HCT116 (cell line): Measurements from ENCODE around the gene SIAH2. TPM values are rescaled to one million over a fixed set of nuclear protein-coding genes. Genes with fewer than 3 reads are reported as not detected.

Source experiments
- ATAC-seq: fragments of 200-7000 bp; cut with Tn5 transposase; 2 replicates; pipeline ENCODE4 v1.9.1; 2020; ENCODE audit warnings: mild to moderate bottlenecking, moderate library complexity
- BruUV-seq: library from RNA; stranded (reverse); fragments of 400-500 nt; replicated peaks from 2 replicates; lab custom pipeline; 2021; lab: Mats Ljungman, UMichigan
- CTCF ChIA-PET: fragments of 300-600 bp; sonication (Branson Sonifier 250); formaldehyde crosslinking; loops from one replicate; lab custom pipeline; 2021; ENCODE audit warnings: antibody characterized with exemption; lab: Charles Lee
- POLR2A ChIA-PET: fragments of 300-600, 350-600 bp; sonication (Branson Sonifier 250); formaldehyde crosslinking; loops from one replicate; lab custom pipeline; 2021; ENCODE audit warnings: antibody characterized with exemption; lab: Charles Lee
- RAD21 ChIA-PET, 2 experiments: fragments of 300-600 bp; sonication (Branson Sonifier 250); formaldehyde crosslinking; loops; one replicate each; lab custom pipeline; 2023; ENCODE audit warnings: low total read pairs in 2 of 2; ENCODE audit not compliant: uncharacterized antibody in 2 of 2, unreplicated experiment in 2 of 2, low non-redundant PET in 1 of 2; lab: Charles Lee
- DNase-seq: peaks from one replicate; pipeline ENCODE4 v3.0.0-alpha.2; 2010; ENCODE audit warnings: low read depth, low spot score
- H2AFZ ChIP-seq: fragments of 200-600 bp; shearing (Covaris generic), sonication (generic); 2 replicates; pipeline ENCODE4 v1.6.1; 2017; ENCODE audit warnings: low read depth, mixed run types, mixed read lengths, antibody characterized with exemption, low read length; ENCODE audit not compliant: poor library complexity, severe bottlenecking
- H3K27ac ChIP-seq: 2 replicates; pipeline ENCODE4 v1.5.1; 2012; ENCODE audit warnings: low read depth, low read length
- H3K27me3 ChIP-seq: fragments of 200-600 bp; sonication (generic); 2 replicates; pipeline ENCODE4 v1.6.1; 2016; ENCODE audit warnings: mixed run types, low read length, mixed read lengths; ENCODE audit not compliant: insufficient read depth
- H3K36me3 ChIP-seq, 2 experiments: fragments of 200-500 bp in 1 of 2; fragments of 200-600 bp in 1 of 2; sonication (Bioruptor generic) in 1 of 2; sonication (generic) in 1 of 2; 2 replicates each; pipeline versions ENCODE4 v1.5.1 to v1.6.1; 2014 to 2016; ENCODE audit warnings: low read length in 2 of 2, inconsistent platforms in 1 of 2, mixed read lengths in 1 of 2, mixed run types in 1 of 2; ENCODE audit not compliant: insufficient read depth in 2 of 2, control insufficient read depth in 1 of 2
- H3K4me1 ChIP-seq, 2 experiments: fragments of 200-600 bp in 1 of 2; sonication (generic) in 1 of 2; 2 replicates each; pipeline versions ENCODE4 v1.5.1 to v1.6.1; 2012 to 2017; ENCODE audit warnings: low read length in 2 of 2, inconsistent platforms in 1 of 2, mild to moderate bottlenecking in 1 of 2, mixed read lengths in 1 of 2, mixed run types in 1 of 2, moderate library complexity in 1 of 2; ENCODE audit not compliant: insufficient read depth in 2 of 2, control insufficient read depth in 1 of 2
- H3K4me2 ChIP-seq: fragments of 200-600 bp; sonication (generic); 2 replicates; pipeline ENCODE4 v1.6.1; 2017; ENCODE audit warnings: mixed run types, low read length, mixed read lengths
- H3K4me3 ChIP-seq, 2 experiments: fragments of 200-600 bp in 1 of 2; sonication (generic) in 1 of 2; replicated peaks in 1 of 2; 2 replicates each; pipeline ENCODE4 v1.5.1; 2011 to 2016; ENCODE audit warnings: low read length in 2 of 2, control low read depth in 1 of 2, low read depth in 1 of 2, mild to moderate bottlenecking in 1 of 2, mixed read lengths in 1 of 2, mixed run types in 1 of 2
- H3K79me2 ChIP-seq: fragments of 200-600 bp; sonication (generic); 2 replicates; pipeline ENCODE4 v1.6.1; 2017; ENCODE audit warnings: mild to moderate bottlenecking, mixed run types, low read length, moderate library complexity, mixed read lengths; ENCODE audit not compliant: insufficient read depth
- H3K9ac ChIP-seq: fragments of 200-600 bp; sonication (generic); 2 replicates; pipeline ENCODE4 v1.6.1; 2016; ENCODE audit warnings: low read length, mixed read lengths
- H3K9me2 ChIP-seq: fragments of 200-600 bp; sonication (generic), shearing (Covaris generic); 2 replicates; pipeline ENCODE4 v1.6.1; 2017; ENCODE audit warnings: mixed run types, mild to moderate bottlenecking, moderate library complexity; ENCODE audit not compliant: insufficient read depth
- H3K9me3 ChIP-seq, 2 experiments: fragments of 200-500 bp in 1 of 2; fragments of 200-600 bp in 1 of 2; sonication (Bioruptor generic) in 1 of 2; sonication (generic) in 1 of 2; 2 replicates each; pipeline ENCODE4 v1.6.1; 2014 to 2017; ENCODE audit warnings: low read length in 2 of 2, mixed read lengths in 2 of 2, inconsistent platforms in 1 of 2, low read depth in 1 of 2, mild to moderate bottlenecking in 1 of 2, mixed run types in 1 of 2, moderate library complexity in 1 of 2; ENCODE audit not compliant: control insufficient read depth in 1 of 2, insufficient read depth in 1 of 2
- H4K20me1 ChIP-seq: fragments of 200-600 bp; sonication (generic), shearing (Covaris generic); 2 replicates; pipeline ENCODE4 v1.6.1; 2017; ENCODE audit warnings: mixed run types, mild to moderate bottlenecking, moderate library complexity; ENCODE audit not compliant: insufficient read depth
- ATF3 ChIP-seq: IDR thresholded peaks from 2 replicates; pipeline ENCODE4 v1.6.1; 2012
- CBX3 ChIP-seq: IDR thresholded peaks from 2 replicates; pipeline ENCODE4 v1.6.1; 2012; ENCODE audit warnings: low read depth
- CEBPB ChIP-seq: IDR thresholded peaks from 2 replicates; pipeline ENCODE4 v1.6.1; 2012; ENCODE audit warnings: low read depth
- CTCF ChIP-seq, 3 experiments: fragments of 200-600 bp in 1 of 3; sonication (generic) in 1 of 3; IDR thresholded peaks in 2 of 3; conservative IDR thresholded peaks in 1 of 3; 2 replicates each; pipeline ENCODE4 v1.5.1; 2012 to 2017; ENCODE audit warnings: low read depth in 2 of 3, low read length in 2 of 3, antibody characterized with exemption in 1 of 3, borderline replicate concordance in 1 of 3, control low read depth in 1 of 3, mild to moderate bottlenecking in 1 of 3, mixed read lengths in 1 of 3, mixed run types in 1 of 3, moderate library complexity in 1 of 3; ENCODE audit not compliant: insufficient read depth in 1 of 3
- ELF1 ChIP-seq: IDR thresholded peaks from 2 replicates; pipeline ENCODE4 v1.6.1; 2012; ENCODE audit warnings: low read depth, borderline replicate concordance
- FOSL1 ChIP-seq: IDR thresholded peaks from 2 replicates; pipeline ENCODE4 v1.6.1; 2012; ENCODE audit warnings: low read depth
- JUND ChIP-seq: IDR thresholded peaks from 2 replicates; pipeline ENCODE4 v1.6.1; 2012
- POLR2A ChIP-seq: IDR thresholded peaks from 2 replicates; pipeline ENCODE4 v1.7.0; 2011; ENCODE audit warnings: borderline replicate concordance; ENCODE audit not compliant: insufficient read depth, insufficient read length; ENCODE audit errors: extremely low read depth
- POLR2AphosphoS5 ChIP-seq: IDR thresholded peaks from 2 replicates; pipeline ENCODE4 v1.6.1; 2011; ENCODE audit warnings: mild to moderate bottlenecking, low read depth, low read length, moderate library complexity
- RAD21 ChIP-seq: IDR thresholded peaks from 2 replicates; pipeline ENCODE4 v1.6.1; 2012; ENCODE audit warnings: low read depth, mild to moderate bottlenecking
- SIN3A ChIP-seq: IDR thresholded peaks from 2 replicates; pipeline ENCODE4 v1.6.1; 2012; ENCODE audit warnings: low read depth
- SP1 ChIP-seq: IDR thresholded peaks from 2 replicates; pipeline ENCODE4 v1.6.1; 2012; ENCODE audit warnings: low read depth
- SRF ChIP-seq: IDR thresholded peaks from 2 replicates; pipeline ENCODE4 v1.6.1; 2012; ENCODE audit warnings: low read depth
- TCF7L2 ChIP-seq: IDR thresholded peaks from 2 replicates; pipeline ENCODE4 v1.7.0; 2011; ENCODE audit warnings: borderline replicate concordance, inconsistent platforms; ENCODE audit not compliant: insufficient read depth, insufficient read length; ENCODE audit errors: extremely low read depth
- YY1 ChIP-seq: IDR thresholded peaks from 2 replicates; pipeline ENCODE4 v1.6.1; 2011; ENCODE audit warnings: low read length, low read depth, moderate library complexity, mild to moderate bottlenecking; ENCODE audit not compliant: insufficient replicate concordance; ENCODE audit errors: extremely low read depth
- ZFX ChIP-seq: fragments of 450-650 bp; IDR thresholded peaks from 2 replicates; pipeline ENCODE4 v1.6.1; 2017
- ZNF274 ChIP-seq: fragments of 200-500 bp; sonication (Bioruptor generic); IDR thresholded peaks from 2 replicates; pipeline ENCODE4 v1.6.1; 2014; ENCODE audit warnings: mild to moderate bottlenecking, low read depth, low read length, inconsistent platforms
- intact Hi-C: fragments of 100-400 bp; cut with micrococcal nuclease; formaldehyde crosslinking; loops from 2 replicates; pipeline ENCODE4 v1.10.0; 2022
- total RNA-seq: library from RNA; stranded (reverse); gene quantifications from one replicate; pipeline ENCODE4 v1.2.1, GENCODE V29; 2021; ENCODE audit not compliant: unreplicated experiment
- TF ChIP-seq, protein P1 (sequence below): IDR thresholded peaks from 2 replicates; pipeline ENCODE4 v1.6.1; 2012; ENCODE audit warnings: low read depth
- TF ChIP-seq, protein P2 (sequence below): IDR thresholded peaks from 2 replicates; pipeline ENCODE4 v1.6.1; 2012

Gene SIAH2
- total RNA-seq, 1 experiment from 2014 or later, result 39.9 TPM

GRCh38 chr3:150789451-150789850 is 26.5 kb upstream of the SIAH2 start:
- Histone ChIP-seq H3K4me1 (peaks cover 0 to 14% of the 10 kb centered on the region in 2 experiments; a peak in 2 of 4 replicates), H3K9me2 (no peaks in the 10 kb centered on the region), H3K4me2 (no peak overlapping the region), H3K9me3 (no peaks in the 10 kb centered on the region), H3K79me2 (no peaks in the 10 kb centered on the region), H3K36me3 (no peaks in the 10 kb centered on the region), H3K9ac (no peak overlapping the region), H3K27ac (no peak overlapping the region), H3K4me3 (no peak overlapping the region), H3K27me3 (no peaks in the 10 kb centered on the region), H4K20me1 (no peaks in the 10 kb centered on the region), H2AFZ (no peak overlapping the region)
- no peak for TF ChIP-seq CTCF (IDR thresholded peaks at IDR 0.05 in 2 of 3, conservative IDR thresholded peaks at IDR 0.05 in 1 of 3; ENCODE audit: borderline replicate concordance in 1 of 3, insufficient read depth in 1 of 3, low read depth in 2 of 3, low read length in 2 of 3)
- no peak for TF ChIP-seq SIN3A
- no peak for TF ChIP-seq ZNF274
- no peak for TF ChIP-seq POLR2AphosphoS5
- no peak for TF ChIP-seq ZFX
- TF ChIP-seq JUND, result no peak
- no peak for TF ChIP-seq SP1
- no peak for TF ChIP-seq CBX3
- no peak for TF ChIP-seq CEBPB
- TF ChIP-seq SRF, result no peak
- TF ChIP-seq ELF1, result no peak
- no peak for TF ChIP-seq YY1
- no peak for TF ChIP-seq TCF7L2
- no peak for TF ChIP-seq RAD21
- TF ChIP-seq, protein P1, sequence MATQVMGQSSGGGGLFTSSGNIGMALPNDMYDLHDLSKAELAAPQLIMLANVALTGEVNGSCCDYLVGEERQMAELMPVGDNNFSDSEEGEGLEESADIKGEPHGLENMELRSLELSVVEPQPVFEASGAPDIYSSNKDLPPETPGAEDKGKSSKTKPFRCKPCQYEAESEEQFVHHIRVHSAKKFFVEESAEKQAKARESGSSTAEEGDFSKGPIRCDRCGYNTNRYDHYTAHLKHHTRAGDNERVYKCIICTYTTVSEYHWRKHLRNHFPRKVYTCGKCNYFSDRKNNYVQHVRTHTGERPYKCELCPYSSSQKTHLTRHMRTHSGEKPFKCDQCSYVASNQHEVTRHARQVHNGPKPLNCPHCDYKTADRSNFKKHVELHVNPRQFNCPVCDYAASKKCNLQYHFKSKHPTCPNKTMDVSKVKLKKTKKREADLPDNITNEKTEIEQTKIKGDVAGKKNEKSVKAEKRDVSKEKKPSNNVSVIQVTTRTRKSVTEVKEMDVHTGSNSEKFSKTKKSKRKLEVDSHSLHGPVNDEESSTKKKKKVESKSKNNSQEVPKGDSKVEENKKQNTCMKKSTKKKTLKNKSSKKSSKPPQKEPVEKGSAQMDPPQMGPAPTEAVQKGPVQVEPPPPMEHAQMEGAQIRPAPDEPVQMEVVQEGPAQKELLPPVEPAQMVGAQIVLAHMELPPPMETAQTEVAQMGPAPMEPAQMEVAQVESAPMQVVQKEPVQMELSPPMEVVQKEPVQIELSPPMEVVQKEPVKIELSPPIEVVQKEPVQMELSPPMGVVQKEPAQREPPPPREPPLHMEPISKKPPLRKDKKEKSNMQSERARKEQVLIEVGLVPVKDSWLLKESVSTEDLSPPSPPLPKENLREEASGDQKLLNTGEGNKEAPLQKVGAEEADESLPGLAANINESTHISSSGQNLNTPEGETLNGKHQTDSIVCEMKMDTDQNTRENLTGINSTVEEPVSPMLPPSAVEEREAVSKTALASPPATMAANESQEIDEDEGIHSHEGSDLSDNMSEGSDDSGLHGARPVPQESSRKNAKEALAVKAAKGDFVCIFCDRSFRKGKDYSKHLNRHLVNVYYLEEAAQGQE, result no peak
- no peak for TF ChIP-seq ATF3
- TF ChIP-seq POLR2A, result no peak
- TF ChIP-seq, protein P2, sequence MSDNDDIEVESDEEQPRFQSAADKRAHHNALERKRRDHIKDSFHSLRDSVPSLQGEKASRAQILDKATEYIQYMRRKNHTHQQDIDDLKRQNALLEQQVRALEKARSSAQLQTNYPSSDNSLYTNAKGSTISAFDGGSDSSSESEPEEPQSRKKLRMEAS, result no peak
- TF ChIP-seq FOSL1, result no peak
- ChIA-PET CTCF (no interaction called here), POLR2A (interaction anchor here (0.8 kb wide), 1 partner anchor 386 kb away, joined by 3 read pairs; no protein-coding TSS in a partner anchor), RAD21 (no interaction called here)
- DNase-seq (no peak), ATAC-seq (no peak)
- intact Hi-C loops, result loop anchor here (5.0 kb wide), 2 partner anchors 358 to 493 kb away; no protein-coding TSS in a partner anchor
- BruUV-seq, result no TSS peak
